Mucosa of descending colon (tissue), 3 donors: ENCODE data around the gene TDP1. TPM values are rescaled to one million over a fixed set of nuclear protein-coding genes. Genes with fewer than 3 reads are reported as not detected.

Experiments used
- ATAC-seq: fragments of 200-7000 bp; cut with Tn5 transposase; one replicate; pipeline ENCODE4 v1.9.1; 2020; ENCODE audit warnings: mild to moderate bottlenecking, moderate library complexity
- DNase-seq, 3 donors: peaks; one replicate each; pipeline ENCODE4 v3.0.0-alpha.2; 2020
- H3K36me3 ChIP-seq: fragments of 200-600 bp; one replicate; pipeline ENCODE4 v1.8.0; 2021; ENCODE audit warnings: low read depth, mild to moderate bottlenecking
- H3K4me1 ChIP-seq: fragments of 200-600 bp; one replicate; pipeline ENCODE4 v1.8.0; 2021; ENCODE audit warnings: low read depth, mild to moderate bottlenecking
- H3K4me3 ChIP-seq: fragments of 200-600 bp; one replicate; pipeline ENCODE4 v1.8.0; 2021; ENCODE audit warnings: mild to moderate bottlenecking
- H3K9me3 ChIP-seq: fragments of 200-600 bp; one replicate; pipeline ENCODE4 v1.8.0; 2021; ENCODE audit warnings: mild to moderate bottlenecking
- intact Hi-C, 2 donors: fragments of 100-400 bp; cut with DNase I in 1 of 2; cut with micrococcal nuclease in 1 of 2; formaldehyde crosslinking; loops; one replicate each; pipeline versions ENCODE4 v1.11.0 to v1.11.1; 2022; cut with DNase I, micrococcal nuclease
- total RNA-seq, 3 donors: library from RNA; stranded (reverse); fragmentation: NEBNext Ultra II Directional in 2 of 3; extraction: Animal tissue kit (Norgen Biotek cat#: 25700) in 2 of 3; gene quantifications; one replicate each; pipeline versions ENCODE4 v1.2.1 to v1.2.4, GENCODE V29; 2021 to 2023
- TF ChIP-seq, protein P1 (sequence below): fragments of 200-600 bp; IDR thresholded peaks from one replicate; pipeline ENCODE4 v1.8.0; 2022; ENCODE audit warnings: antibody characterized with exemption, mild to moderate bottlenecking
- donor health status: DM: no; HTN: no; CAD: no; lungs with moderate emphysema.
- donor health status: DM: no; HTN: no; CAD: no.
- donor health status: DM: no; HTN: yes; CAD: no.

The TDP1 gene
- total RNA-seq, 3 donors from 2014 or later: 12.6 to 19.0 (median 14.2) TPM

DNA sequence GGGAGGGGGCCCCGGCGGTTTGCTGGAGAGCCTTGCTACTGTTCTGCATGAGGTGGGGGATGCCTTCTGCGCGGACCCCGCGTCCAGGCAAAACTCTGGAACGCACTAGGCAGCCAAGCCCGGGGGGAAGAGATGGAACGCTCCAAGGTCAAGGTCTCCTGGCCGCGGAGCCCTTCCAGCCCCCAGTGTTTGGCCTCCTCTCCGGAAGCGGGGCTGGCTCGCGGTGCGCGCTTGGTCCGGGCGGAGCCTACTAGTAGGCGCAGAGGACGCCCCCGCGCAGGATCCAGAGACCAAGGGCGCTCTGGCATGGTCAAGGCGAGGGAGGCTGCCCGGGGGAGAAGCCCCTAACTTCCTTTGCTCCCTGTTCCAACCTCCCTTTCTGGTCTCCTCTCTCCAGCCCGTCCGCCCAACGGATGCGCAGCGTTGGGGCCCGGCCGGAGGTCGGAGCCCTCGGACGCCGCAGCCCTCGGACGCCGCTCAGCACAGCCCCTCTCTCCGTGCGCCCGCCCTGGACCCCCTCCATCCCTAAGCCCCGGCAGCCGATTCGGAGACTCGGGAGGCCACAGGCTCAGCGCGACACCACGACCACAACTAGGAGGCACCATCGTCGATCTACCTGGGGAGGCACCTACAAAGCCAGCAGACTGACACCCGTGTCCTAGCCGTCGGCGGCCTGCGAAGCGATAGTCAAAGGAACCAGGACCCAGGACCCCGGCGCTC is 105.4 kb downstream of the TDP1 start:
- intact Hi-C loops: no loop called here
- DNase-seq (peak in 1 of 3 donors; percentile 23), ATAC-seq (peak; percentile 24)
- Histone ChIP-seq H3K4me3 (no peak overlapping the region), H3K9me3 (no peaks in the 10 kb centered on the region), H3K36me3 (no peaks in the 10 kb centered on the region), H3K4me1 (peaks cover 12% of the 10 kb centered on the region)
- TF ChIP-seq, protein P1, sequence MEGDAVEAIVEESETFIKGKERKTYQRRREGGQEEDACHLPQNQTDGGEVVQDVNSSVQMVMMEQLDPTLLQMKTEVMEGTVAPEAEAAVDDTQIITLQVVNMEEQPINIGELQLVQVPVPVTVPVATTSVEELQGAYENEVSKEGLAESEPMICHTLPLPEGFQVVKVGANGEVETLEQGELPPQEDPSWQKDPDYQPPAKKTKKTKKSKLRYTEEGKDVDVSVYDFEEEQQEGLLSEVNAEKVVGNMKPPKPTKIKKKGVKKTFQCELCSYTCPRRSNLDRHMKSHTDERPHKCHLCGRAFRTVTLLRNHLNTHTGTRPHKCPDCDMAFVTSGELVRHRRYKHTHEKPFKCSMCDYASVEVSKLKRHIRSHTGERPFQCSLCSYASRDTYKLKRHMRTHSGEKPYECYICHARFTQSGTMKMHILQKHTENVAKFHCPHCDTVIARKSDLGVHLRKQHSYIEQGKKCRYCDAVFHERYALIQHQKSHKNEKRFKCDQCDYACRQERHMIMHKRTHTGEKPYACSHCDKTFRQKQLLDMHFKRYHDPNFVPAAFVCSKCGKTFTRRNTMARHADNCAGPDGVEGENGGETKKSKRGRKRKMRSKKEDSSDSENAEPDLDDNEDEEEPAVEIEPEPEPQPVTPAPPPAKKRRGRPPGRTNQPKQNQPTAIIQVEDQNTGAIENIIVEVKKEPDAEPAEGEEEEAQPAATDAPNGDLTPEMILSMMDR: no peak

DNA sequence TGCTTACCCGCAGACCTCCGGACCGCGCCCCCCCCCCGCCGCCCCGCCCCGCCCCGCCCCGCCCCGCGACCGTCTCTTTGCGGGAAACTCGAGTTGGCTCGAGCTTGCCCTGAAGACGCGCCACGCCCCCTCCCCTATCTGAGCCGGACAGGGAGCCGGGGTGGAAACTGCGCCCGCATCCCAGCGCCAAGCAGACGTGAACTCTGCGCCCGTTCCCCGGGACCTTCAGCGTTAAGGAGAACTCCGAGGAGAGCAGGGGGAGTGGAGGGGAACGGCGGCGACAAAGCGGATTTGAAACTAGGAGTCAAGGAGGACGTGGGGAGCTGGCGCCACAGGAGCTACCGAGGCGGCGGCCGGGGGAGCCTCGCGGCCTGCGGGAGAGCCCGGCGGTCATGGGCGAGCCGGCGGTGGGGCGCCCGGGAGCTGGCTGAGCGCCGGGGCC is 106.0 kb downstream of the TDP1 start, which contains the start of gene KCNK13:
Gene KCNK13, plus strand, starts transcription at position 310 of the 442 bp plus-strand sequence. CDS start 212 bp downstream, outside the sequence.
- Histone ChIP-seq H3K4me1 (peaks cover 12% of the 10 kb centered on the region), H3K9me3 (no peaks in the 10 kb centered on the region), H3K4me3 (no peak within 1 kb of the TSS), H3K36me3 (no peaks in the 10 kb centered on the region)
- intact Hi-C loops: no loop called here
- TF ChIP-seq, protein P1: no peak
- peak in 1 of 3 donors; percentile 30 for DNase-seq
- peak; percentile 13 for ATAC-seq

DNA sequence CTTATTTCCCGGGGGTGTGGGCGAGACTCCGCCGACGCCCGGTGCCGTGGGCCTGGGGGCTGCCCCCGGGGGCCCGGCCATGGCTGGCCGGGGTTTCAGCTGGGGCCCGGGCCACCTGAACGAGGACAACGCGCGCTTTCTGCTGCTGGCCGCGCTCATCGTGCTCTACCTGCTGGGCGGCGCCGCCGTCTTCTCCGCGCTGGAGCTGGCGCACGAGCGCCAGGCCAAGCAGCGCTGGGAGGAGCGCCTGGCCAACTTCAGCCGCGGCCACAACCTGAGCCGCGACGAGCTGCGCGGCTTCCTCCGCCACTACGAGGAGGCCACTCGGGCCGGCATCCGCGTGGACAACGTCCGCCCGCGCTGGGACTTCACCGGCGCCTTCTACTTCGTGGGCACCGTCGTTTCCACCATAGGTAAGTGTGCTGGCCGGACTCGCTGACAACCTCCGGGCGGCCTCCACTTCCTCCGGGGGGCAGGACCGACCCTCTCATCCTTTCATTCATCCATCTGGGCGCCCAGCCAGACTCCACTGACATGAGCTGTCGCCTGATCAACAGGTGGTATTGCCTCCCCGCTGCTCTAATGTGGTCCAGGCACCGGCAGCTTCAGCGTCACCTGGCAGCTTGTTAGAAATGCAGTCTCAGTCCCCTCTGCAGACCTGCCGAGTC is 106.5 kb downstream of the TDP1 start:
- DNase-seq (peak in 2 of 3 donors; percentile 27 to 41), ATAC-seq (peak; percentile 53)
- no peaks in the 10 kb centered on the region for H3K9me3 ChIP-seq
- H3K4me1 ChIP-seq: peaks cover 12% of the 10 kb centered on the region
- intact Hi-C loops: no loop called here
- TF ChIP-seq, protein P1: no peak
- no peak overlapping the region for H3K4me3 ChIP-seq
- no peaks in the 10 kb centered on the region for H3K36me3 ChIP-seq

DNA sequence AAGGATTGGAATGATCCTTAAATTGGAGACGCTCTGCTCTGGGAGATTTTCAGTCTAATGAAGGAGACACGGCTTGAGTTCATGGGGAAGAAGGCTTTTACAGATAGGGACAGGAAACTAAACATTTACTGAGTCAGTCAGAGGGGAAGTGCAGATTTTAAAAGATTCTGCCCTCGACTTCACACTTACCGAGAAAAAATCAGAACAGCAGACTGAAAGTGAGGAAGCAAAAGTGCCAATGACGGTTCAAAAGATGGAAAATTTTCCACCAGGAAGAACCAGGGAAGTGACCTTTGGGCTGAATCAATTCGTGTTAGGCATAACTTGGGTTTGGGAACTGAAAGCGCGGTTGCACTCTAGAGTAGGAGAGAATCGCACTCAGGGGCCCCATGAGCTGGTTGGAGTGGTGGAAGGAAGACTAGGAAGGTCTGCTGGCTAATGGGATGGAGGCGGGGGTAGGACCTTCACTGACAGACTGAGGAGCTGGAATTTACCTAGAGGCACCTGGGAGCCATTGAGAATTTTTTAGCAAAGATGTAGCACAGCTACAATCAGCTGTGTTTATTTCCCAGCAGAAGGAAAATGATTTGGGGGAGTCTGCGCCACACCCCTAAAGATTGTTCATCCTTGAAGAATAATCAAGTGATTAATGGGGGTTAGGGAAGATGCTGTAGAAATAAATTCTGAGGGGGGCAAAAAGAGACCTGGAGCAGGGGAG is 107.3 kb downstream of the TDP1 start:
- intact Hi-C loops: no loop called here
- no peak for DNase-seq
- Histone ChIP-seq H3K4me3 (no peak overlapping the region), H3K36me3 (no peaks in the 10 kb centered on the region), H3K9me3 (no peaks in the 10 kb centered on the region), H3K4me1 (peaks cover 12% of the 10 kb centered on the region)
- TF ChIP-seq, protein P1: no peak
- no peak for ATAC-seq

DNA sequence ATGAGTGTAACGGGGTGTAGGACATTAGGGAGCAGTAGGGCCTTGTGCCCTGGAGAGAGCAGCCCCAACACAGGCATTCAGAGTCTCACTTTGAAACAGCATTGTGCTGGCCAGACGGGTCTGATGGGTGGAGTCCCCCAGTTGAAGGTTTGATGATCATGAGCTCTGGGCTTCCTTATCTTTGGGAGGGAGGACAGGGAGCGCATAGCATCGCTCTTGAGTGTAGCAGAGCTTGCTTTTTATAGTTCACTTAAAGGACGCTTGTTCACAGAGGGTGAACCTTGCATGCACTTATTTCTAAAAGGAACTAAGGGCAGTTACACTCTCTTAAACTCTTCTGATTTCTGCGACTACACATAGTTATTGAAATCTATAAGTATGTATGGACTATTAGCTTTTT is 116.6 kb downstream of the TDP1 start:
- intact Hi-C loops: no loop called here
- TF ChIP-seq, protein P1: no peak
- Histone ChIP-seq H3K4me1 (no peaks in the 10 kb centered on the region), H3K4me3 (no peak overlapping the region), H3K9me3 (no peaks in the 10 kb centered on the region), H3K36me3 (no peaks in the 10 kb centered on the region)
- ATAC-seq (no peak), DNase-seq (no peak)
